ENCODE measurements around the gene ERICH4. TPM values are rescaled to one million over a fixed set of nuclear protein-coding genes. Genes with fewer than 3 reads are reported as not detected.

Gene ERICH4
- total RNA-seq (ENCODE audit: low replicate concordance): not detected in 2 replicates

GRCh38 chr19:41442473-41443355 is at the start of gene ERICH4:
ERICH4 (plus strand) TSS chr19:41443156; CDS start chr19:41443170, 14 bp downstream.

DNA sequence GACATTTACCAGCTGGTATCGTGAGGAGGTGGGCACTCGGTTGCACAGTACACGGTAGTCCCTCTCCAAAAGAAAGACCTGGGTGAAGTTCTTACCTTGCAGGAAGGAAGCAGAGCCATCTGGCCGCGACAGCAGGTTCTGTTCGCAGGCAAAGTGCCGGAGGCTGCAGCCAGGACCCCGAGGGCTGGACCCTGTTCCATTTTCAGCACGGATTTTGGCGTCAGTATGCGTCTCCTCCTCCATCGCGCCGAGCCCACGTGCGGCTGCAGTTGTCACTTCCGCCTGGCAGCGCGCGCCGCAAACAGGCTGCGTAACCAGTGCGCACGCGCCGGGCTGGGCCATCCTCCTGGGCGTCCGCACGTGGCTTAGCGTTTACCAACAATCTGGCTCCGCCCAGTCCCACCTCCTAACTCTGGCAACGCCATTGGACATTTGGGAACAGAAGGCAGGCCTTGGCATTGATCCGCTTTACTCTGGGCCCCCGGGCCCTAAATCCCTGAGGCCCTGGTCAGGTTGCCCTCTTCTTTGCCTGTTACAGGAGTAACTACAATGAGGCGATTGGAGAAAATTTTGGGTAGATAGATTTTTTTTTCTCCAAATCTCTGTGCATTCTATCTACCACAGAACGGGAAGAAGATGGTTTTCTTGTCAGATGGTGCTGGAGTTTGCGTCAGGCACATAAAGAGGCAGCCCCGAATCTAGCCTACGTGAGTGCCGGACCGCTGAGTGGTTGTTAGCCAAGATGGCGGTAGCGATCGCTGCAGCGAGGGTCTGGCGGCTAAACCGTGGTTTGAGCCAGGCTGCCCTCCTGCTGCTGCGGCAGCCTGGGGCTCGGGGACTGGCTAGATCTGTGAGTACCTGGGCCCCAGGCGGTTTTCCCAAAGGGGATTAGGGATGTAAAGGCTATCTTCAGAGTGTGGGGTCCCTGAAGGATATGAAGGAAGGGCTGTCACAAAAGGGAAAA is 45.6 kb upstream of the ERICH4 start, which contains the start of the genes BCKDHA and EXOSC5:
Gene BCKDHA (plus strand): TSS at position 733 of the 964 bp plus-strand sequence. CDS start 10 bp downstream, at position 743.
Gene EXOSC5 (minus strand): TSS at position 274 of the 964 bp plus-strand sequence. CDS start 31 bp downstream, at position 243.

GRCh38 chr19:41426952-41427646 is 15.9 kb upstream of the ERICH4 start, which contains the start of gene B3GNT8:
B3GNT8 (minus strand) TSS chr19:41427374; CDS start chr19:41426778, 596 bp downstream.

DNA sequence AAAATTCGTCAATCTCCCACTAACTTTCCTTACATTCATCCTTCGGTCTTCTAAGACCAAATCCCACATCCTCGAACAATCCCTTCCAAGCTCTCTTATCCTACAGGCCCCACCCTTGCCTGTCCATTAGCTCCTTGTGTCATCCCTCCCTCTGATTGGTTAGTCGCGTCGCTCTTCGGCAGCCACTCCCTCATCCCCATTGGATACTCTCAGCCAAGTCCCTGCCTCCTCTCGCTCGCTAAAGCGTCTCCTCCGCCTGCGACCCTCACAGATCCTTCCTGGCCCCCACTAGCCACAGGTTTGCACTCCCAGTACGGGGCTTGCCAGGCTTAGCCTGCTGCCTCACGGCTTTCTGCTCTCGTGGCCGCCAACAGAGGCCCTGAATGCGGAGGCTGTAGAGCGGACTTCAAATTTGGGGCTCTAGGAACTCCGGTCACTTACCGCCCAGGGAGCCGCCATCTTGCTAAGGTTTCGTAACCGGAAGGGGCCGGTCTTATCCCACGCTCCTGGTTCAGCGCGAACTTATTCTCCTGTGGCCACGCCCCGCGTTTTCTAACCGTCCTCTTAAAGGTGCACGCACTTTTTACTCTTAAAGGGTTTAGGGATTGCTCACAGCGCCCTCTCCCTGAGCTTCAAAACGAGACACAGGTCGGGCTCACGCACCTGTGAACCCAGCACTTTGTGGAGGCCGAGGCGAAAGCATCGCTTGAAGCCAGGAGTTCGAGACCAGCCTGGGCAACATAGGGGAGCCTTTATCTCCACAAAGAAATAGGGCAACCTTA is 3.3 kb upstream of the ERICH4 start, which contains the start of gene DMAC2:
Gene DMAC2 (minus strand): TSS at position 472 of the 782 bp plus-strand sequence. CDS start 13 bp downstream, at position 459.

Other genes with a start within 250 kb of the ERICH4 start
- gene CYP2S1, start 249.9 kb upstream of the ERICH4 start, total RNA-seq (ENCODE audit: low replicate concordance): 1.8 TPM in 1 of 2 replicates, not detected in the other
- 85.9 and 136 TPM in 2 replicates for gene AXL, start 223.9 kb upstream of the ERICH4 start, total RNA-seq (ENCODE audit: low replicate concordance)
- gene HNRNPUL1, start 178.8 kb upstream of the ERICH4 start, total RNA-seq (ENCODE audit: low replicate concordance): 29.7 and 56.8 TPM in 2 replicates
- gene CCDC97, start 133.0 kb upstream of the ERICH4 start, total RNA-seq (ENCODE audit: low replicate concordance): 5.6 and 9.5 TPM in 2 replicates
- gene TGFB1, start 89.2 kb upstream of the ERICH4 start, total RNA-seq (ENCODE audit: low replicate concordance): 8.9 and 24.4 TPM in 2 replicates
- 5.3 and 6.0 TPM in 2 replicates for gene B9D2, start 79.0 kb upstream of the ERICH4 start, total RNA-seq (ENCODE audit: low replicate concordance)
- gene TMEM91, start 66.6 kb upstream of the ERICH4 start, total RNA-seq (ENCODE audit: low replicate concordance): 2.3 and 6.1 TPM in 2 replicates
- gene EXOSC5, start 45.8 kb upstream of the ERICH4 start, total RNA-seq (ENCODE audit: low replicate concordance): 8.2 and 12.7 TPM in 2 replicates
- gene BCKDHA, start 45.3 kb upstream of the ERICH4 start, total RNA-seq (ENCODE audit: low replicate concordance): 27.8 and 46.7 TPM in 2 replicates
- gene B3GNT8, start 15.8 kb upstream of the ERICH4 start, total RNA-seq (ENCODE audit: low replicate concordance): 0.60 and 3.6 TPM in 2 replicates
- gene DMAC2, start 3.2 kb upstream of the ERICH4 start, total RNA-seq (ENCODE audit: low replicate concordance): 23.9 and 33.8 TPM in 2 replicates
- not detected in 2 replicates for gene CEACAM21, start 133.0 kb downstream of the ERICH4 start, total RNA-seq (ENCODE audit: low replicate concordance)
- gene CEACAM4, start 183.9 kb downstream of the ERICH4 start, total RNA-seq (ENCODE audit: low replicate concordance): not detected in 2 replicates
- gene CEACAM7, start 245.1 kb downstream of the ERICH4 start, total RNA-seq (ENCODE audit: low replicate concordance): not detected in 2 replicates